Pancreas (tissue), 10 donors: ENCODE data around the gene HNRNPDL. TPM values are rescaled to one million over a fixed set of nuclear protein-coding genes. Genes with fewer than 3 reads are reported as not detected.
A peak's percentile ranks its signal among the peaks of the same experiment; 100 is the strongest.
"Not testable (repeated sequence)": the region's sequence is repeated elsewhere in the genome, so short reads cannot be mapped to it uniquely, and the experiment has no call there.

Experiments used
- ATAC-seq, 4 donors: fragments of 200-7000 bp; cut with Tn5 transposase; one replicate each; pipeline versions ENCODE4 v1.8.0 to v1.9.1; 2020; ENCODE audit warnings: mild to moderate bottlenecking in 4 of 4, moderate library complexity in 4 of 4
- DNase-seq, 6 donors: peaks; one replicate each; pipeline ENCODE4 v3.0.0-alpha.2; 2020
- FAIRE-seq: peaks from 2 replicates; lab custom pipeline; 2012; peaks lifted over from hg19 to GRCh38; lab: Jason Lieb, UNC
- H3K27ac ChIP-seq, 4 donors: fragments of 200-600 bp; sonication (generic); 1 replicate in 3 of 4; 2 replicates in 1 of 4; pipeline versions ENCODE4 v1.5.0 to v1.8.0; 2020
- H3K27me3 ChIP-seq, 4 donors: fragments of 200-600 bp; one replicate each; pipeline ENCODE4 v1.8.0; 2021
- H3K36me3 ChIP-seq, 3 donors: fragments of 200-600 bp; sonication (generic) in 1 of 3; one replicate each; pipeline versions ENCODE4 v1.5.0 to v1.8.0; 2020 to 2021
- H3K4me1 ChIP-seq, 3 donors: fragments of 200-600 bp; one replicate each; pipeline ENCODE4 v1.8.0; 2021
- H3K4me3 ChIP-seq, 4 donors: fragments of 200-600 bp; sonication (generic) in 2 of 4; one replicate each; pipeline versions ENCODE4 v1.5.0 to v1.8.0; 2020 to 2021
- H3K9me3 ChIP-seq, 4 donors: fragments of 200-600 bp; one replicate each; pipeline ENCODE4 v1.8.0; 2021
- CTCF ChIP-seq, 4 donors: fragments of 200-600 bp; sonication (generic) in 3 of 4; IDR thresholded peaks; one replicate each; pipeline versions ENCODE4 v1.5.0 to v1.8.0; 2021; ENCODE audit warnings: antibody characterized with exemption in 4 of 4
- WGBS, 2 donors: extraction: QIAGEN DNeasy Blood & Tissue Kit; methylation state at CpG; one replicate each; pipeline ENCODE4 v1.1.7; 2013; 5-methylcytosine and 5-hydroxymethylcytosine counted together
- intact Hi-C, 3 donors: fragments of 100-400 bp; cut with DNase I; formaldehyde crosslinking; loops; one replicate each; pipeline versions ENCODE4 v1.11.1 to v1.14.2; 2022
- polyA plus RNA-seq, 2 donors: library from polyadenylated mRNA; stranded (reverse); fragments of 200-250 nt; gene quantifications; one replicate each; pipeline ENCODE4 v1.2.3, GENCODE V29; 2013
- total RNA-seq, 6 donors: library from RNA; stranded (reverse); fragmentation: NEBNext Ultra II Directional in 4 of 6; extraction: Animal tissue kit (Norgen Biotek cat#: 25700) in 4 of 6; gene quantifications; one replicate each; pipeline versions ENCODE4 v1.2.1 to v1.2.4, GENCODE V29; 2021 to 2023
- donor health status: healthy with polysubstance abuse.
- donor health status: DM: no; HTN: no; CAD: no; lungs with moderate emphysema.
- donor health status: DM: no; HTN: no; CAD: no.
- donor health status: control.
- donor health status: control.
- donor health status: Bipolar disorder and iron deficiency.
- donor health status: DM: yes; HTN: yes; CAD: no.
- donor health status: DM: no; HTN: no; CAD: no.
- donor health status: DM: no; HTN: no; CAD: no.
- donor health status: DM: yes; HTN: yes; CAD: no.

The HNRNPDL gene
- total and polyA plus RNA-seq, 8 donors: 56.6 to 210 (median 99.4) TPM

GRCh38 chr4:82398263-82398662 lies 32.0 kb downstream of the HNRNPDL start:
- no peak for ATAC-seq
- no peaks in the 10 kb centered on the region for H3K27me3 ChIP-seq
- no peaks in the 10 kb centered on the region for H3K36me3 ChIP-seq
- no peak overlapping the region for H3K4me3 ChIP-seq
- 77 to 78% methylated on average over 1 of the region's 1 CpG for WGBS, 2 donors
- intact Hi-C loops: no loop called here
- no peak for FAIRE-seq
- H3K9me3 ChIP-seq: no peaks in the 10 kb centered on the region
- no peak overlapping the region for H3K27ac ChIP-seq
- H3K4me1 ChIP-seq: no peaks in the 10 kb centered on the region
- no peak for TF ChIP-seq CTCF (IDR thresholded peaks at IDR 0.05)
- no peak for DNase-seq

GRCh38 chr4:82397527-82397926 lies 32.7 kb downstream of the HNRNPDL start:
- DNase-seq: no peak
- no peak for ATAC-seq
- FAIRE-seq: no peak

GRCh38 chr4:82394896-82395295 lies 35.4 kb downstream of the HNRNPDL start:
- intact Hi-C loops: no loop called here
- no peak for FAIRE-seq
- no peak for TF ChIP-seq CTCF (IDR thresholded peaks at IDR 0.05)

More at GRCh38 chr4:82397527-82397926, 32.7 kb downstream of the HNRNPDL start:
- Histone ChIP-seq H3K4me1 (no peaks in the 10 kb centered on the region), H3K4me3 (no peak overlapping the region), H3K9me3 (no peaks in the 10 kb centered on the region), H3K36me3 (no peaks in the 10 kb centered on the region), H3K27me3 (no peaks in the 10 kb centered on the region), H3K27ac (no peak overlapping the region)
- TF ChIP-seq CTCF (IDR thresholded peaks at IDR 0.05): no peak
- WGBS, 2 donors: 91 to 96% methylated on average over 3 of the region's 3 CpGs
- intact Hi-C loops: no loop called here

GRCh38 chr4:82390061-82390460 lies 40.2 kb downstream of the HNRNPDL start:
- intact Hi-C loops, DNase-seq, H3K36me3 ChIP-seq, H3K27me3 ChIP-seq, H3K27ac ChIP-seq, ATAC-seq, H3K9me3 ChIP-seq, H3K4me1 ChIP-seq, FAIRE-seq, H3K4me3 ChIP-seq: not testable (repeated sequence)
- 87 to 88% methylated on average over 9 of the region's 9 CpGs for WGBS, 2 donors

More at GRCh38 chr4:82394896-82395295, 35.4 kb downstream of the HNRNPDL start:
- ATAC-seq (peak in 3 of 4 donors; percentile 43 to 70 (median 54)), DNase-seq (no peak)
- Histone ChIP-seq H3K27ac (no peak overlapping the region), H3K27me3 (no peaks in the 10 kb centered on the region), H3K36me3 (no peaks in the 10 kb centered on the region), H3K9me3 (no peaks in the 10 kb centered on the region), H3K4me3 (no peak overlapping the region), H3K4me1 (no peaks in the 10 kb centered on the region)
- WGBS, 2 donors: 73 to 81% methylated on average over 3 of the region's 3 CpGs

- Histone ChIP-seq H3K4me3 (no peak overlapping the region), H3K27ac (no peak overlapping the region), H3K36me3 (no peaks in the 10 kb centered on the region), H3K9me3 (no peaks in the 10 kb centered on the region), H3K27me3 (no peaks in the 10 kb centered on the region), H3K4me1 (no peaks in the 10 kb centered on the region)
- DNase-seq (no peak), ATAC-seq (no peak), FAIRE-seq (no peak)
- TF ChIP-seq CTCF (IDR thresholded peaks at IDR 0.05): no peak
- intact Hi-C loops: no loop called here
- WGBS, 2 donors: 78 to 81% methylated on average over 1 of the region's 1 CpG
Observed at GRCh38 chr4:82388405-82388804, 41.9 kb downstream of the HNRNPDL start.

- DNase-seq, H3K9me3 ChIP-seq, H3K27ac ChIP-seq, H3K36me3 ChIP-seq, intact Hi-C loops, FAIRE-seq, H3K27me3 ChIP-seq, ATAC-seq, H3K4me3 ChIP-seq, H3K4me1 ChIP-seq: not testable (repeated sequence)
- WGBS, 2 donors: 93 to 96% methylated on average over 8 of the region's 8 CpGs
Observed at GRCh38 chr4:82386312-82386711, 44.0 kb downstream of the HNRNPDL start.
